ENCODE results near the gene TGFBR3L.

TGFBR3L gene

GRCh38 chr19:7921967-7922835 is 7.6 kb downstream of the TGFBR3L start:
- TF ChIP-seq CTCF (IDR thresholded peaks at IDR 0.05; ENCODE audit: insufficient read depth, low read length, missing control alignments): no peak
- no peak for DNase-seq (ENCODE audit: low read depth, low spot score)
- peak overlapping the region; percentile 66; the same call in 1 of the 2 replicates for H3K4me3 ChIP-seq (ENCODE audit: low read depth, low read length)
- POLR2A ChIA-PET: no interaction called here
- CTCF ChIA-PET: interaction anchor here (1.5 to 5.9 kb wide), 5 partner anchors 16 to 70 kb away, joined by 3 to 29 read pairs (median 8); partner anchors contain the start of gene TIMM44

DNA sequence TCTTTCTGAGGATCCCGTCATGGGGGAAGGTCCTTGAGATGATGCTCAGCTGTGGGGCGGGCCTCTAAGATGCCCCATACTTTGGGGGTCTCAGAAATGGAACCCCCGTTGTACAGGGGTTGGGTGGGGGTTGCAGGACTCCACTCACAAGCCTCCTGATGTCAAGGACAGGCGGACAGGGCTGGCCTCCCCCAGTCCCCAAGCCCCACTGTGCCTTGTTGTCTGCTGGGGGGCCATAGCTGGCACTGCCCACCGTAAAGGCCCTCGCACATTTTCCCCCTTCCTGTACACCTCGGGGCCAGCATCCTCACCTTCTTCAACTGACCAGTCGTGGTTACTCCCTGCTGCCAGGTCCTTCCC is 8.2 kb downstream of the TGFBR3L start:
- POLR2A ChIA-PET: no interaction called here
- no peak for DNase-seq (ENCODE audit: low read depth, low spot score)
- H3K4me3 ChIP-seq (ENCODE audit: low read depth, low read length): no peak overlapping the region
- no peak for TF ChIP-seq CTCF (IDR thresholded peaks at IDR 0.05; ENCODE audit: insufficient read depth, low read length, missing control alignments)
- CTCF ChIA-PET: interaction anchor here (1.5 to 5.9 kb wide), 4 partner anchors 21 to 80 kb away, joined by 6 to 29 read pairs (median 8); partner anchors contain the start of gene TIMM44

- ChIA-PET CTCF (interaction anchor here (0.6 to 2.0 kb wide), 6 partner anchors 15 to 84 kb away, joined by 3 to 7 read pairs (median 3); partner anchors contain the start of gene TIMM44), POLR2A (no interaction called here)
- H3K4me3 ChIP-seq (ENCODE audit: low read depth, low read length): no peak overlapping the region
- no peak for TF ChIP-seq CTCF (IDR thresholded peaks at IDR 0.05; ENCODE audit: insufficient read depth, low read length, missing control alignments)
- no peak for DNase-seq (ENCODE audit: low read depth, low spot score)
Measured at GRCh38 chr19:7923295-7924191, 8.9 kb downstream of the TGFBR3L start.

DNA sequence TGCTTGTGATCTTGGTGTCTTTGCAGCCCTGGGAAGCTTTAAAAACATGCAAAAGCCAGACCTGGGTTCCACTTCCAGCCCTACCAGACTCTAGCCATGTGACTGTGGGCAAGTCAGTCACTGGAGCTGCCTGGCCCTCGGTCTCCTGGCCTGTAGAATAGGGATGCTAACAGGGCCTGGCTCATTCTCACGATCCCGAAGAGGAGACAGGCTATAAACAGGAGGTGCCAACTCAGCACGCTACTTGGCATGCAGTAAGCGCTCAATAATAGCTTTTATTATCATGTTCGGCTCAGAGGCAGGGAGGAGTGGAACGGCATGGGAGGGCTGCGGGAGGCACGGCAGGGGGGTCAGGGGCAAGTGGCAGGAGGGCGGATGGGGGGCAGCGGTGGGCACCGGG is 9.6 kb downstream of the TGFBR3L start:
- no peak for TF ChIP-seq CTCF (IDR thresholded peaks at IDR 0.05; ENCODE audit: insufficient read depth, low read length, missing control alignments)
- ChIA-PET CTCF (interaction anchor here (0.6 to 2.0 kb wide), 6 partner anchors 14 to 315 kb away, joined by 3 to 6 read pairs (median 3); no protein-coding TSS in a partner anchor), POLR2A (interaction anchor here (0.7 kb wide), 1 partner anchor 51 kb away, joined by 4 read pairs; no protein-coding TSS in a partner anchor)

DNA sequence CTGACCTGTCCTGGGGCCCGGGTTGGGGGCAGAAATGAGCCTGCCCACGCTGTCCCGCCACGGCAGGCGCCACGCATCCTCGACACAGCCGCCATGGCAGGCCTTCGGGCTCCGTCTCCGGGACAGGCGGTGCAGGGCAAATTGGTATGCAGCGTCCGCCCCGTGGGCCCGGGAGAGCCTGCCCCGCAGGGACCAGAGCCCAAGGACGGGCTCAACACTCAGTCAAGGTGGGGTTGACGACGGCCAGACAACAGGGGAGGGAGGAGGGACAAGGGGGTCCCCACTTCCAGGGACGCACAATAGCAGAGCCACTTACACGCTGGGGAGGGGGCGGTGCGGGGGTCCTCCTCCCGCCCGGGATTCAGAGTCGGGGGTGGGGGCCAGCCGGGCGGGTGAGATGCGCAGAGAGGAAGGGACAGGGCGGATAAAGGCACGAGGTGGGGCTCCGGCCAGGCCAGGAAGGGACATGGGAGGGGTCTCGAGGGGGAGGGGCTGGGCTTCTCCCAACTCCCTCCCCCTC is 10.1 kb downstream of the TGFBR3L start:
- DNase-seq (ENCODE audit: low read depth, low spot score): no peak
- no peak overlapping the region; the same call in 1 of the 2 replicates for H3K4me3 ChIP-seq (ENCODE audit: low read depth, low read length)
- ChIA-PET CTCF (interaction anchor here (0.6 to 2.0 kb wide), 5 partner anchors 13 to 314 kb away, joined by 3 to 6 read pairs (median 3); no protein-coding TSS in a partner anchor), POLR2A (interaction anchor here (0.7 kb wide), 1 partner anchor 51 kb away, joined by 4 read pairs; no protein-coding TSS in a partner anchor)
- TF ChIP-seq CTCF (IDR thresholded peaks at IDR 0.05; ENCODE audit: insufficient read depth, low read length, missing control alignments): no peak

More for the DNA sequence above, 9.6 kb downstream of the TGFBR3L start:
- no peak for DNase-seq (ENCODE audit: low read depth, low spot score)
- no peak overlapping the region for H3K4me3 ChIP-seq (ENCODE audit: low read depth, low read length)
